Left lung (tissue), 10 donors: Measurements from ENCODE around the gene SLC25A21. TPM values are rescaled to one million over a fixed set of nuclear protein-coding genes. Genes with fewer than 3 reads are reported as not detected.
A peak's percentile ranks its signal among the peaks of the same experiment; 100 is the strongest.

ENCODE experiments used
- ATAC-seq: fragments of 200-7000 bp; cut with Tn5 transposase; one replicate; pipeline ENCODE4 v1.9.1; 2020; ENCODE audit warnings: moderate library complexity
- DNase-seq, 4 donors: peaks; one replicate each; pipeline ENCODE4 v3.0.0-alpha.2; 2013 to 2020
- H3K27ac ChIP-seq, 2 donors: fragments of 200-600 bp; sonication (generic) in 1 of 2; one replicate each; pipeline versions ENCODE4 v1.5.0 to v1.8.0; 2020 to 2021
- H3K27me3 ChIP-seq, 2 donors: fragments of 200-600 bp; sonication (generic) in 1 of 2; one replicate each; pipeline versions ENCODE4 v1.5.0 to v1.8.0; 2020 to 2021
- H3K36me3 ChIP-seq, 2 donors: fragments of 200-600 bp; sonication (generic) in 1 of 2; one replicate each; pipeline versions ENCODE4 v1.5.0 to v1.8.0; 2020 to 2021
- H3K4me1 ChIP-seq, 2 donors: fragments of 200-600 bp; one replicate each; pipeline ENCODE4 v1.8.0; 2021
- H3K4me3 ChIP-seq, 2 donors: fragments of 200-600 bp; sonication (generic) in 1 of 2; one replicate each; pipeline versions ENCODE4 v1.5.0 to v1.8.0; 2020 to 2021; ENCODE audit warnings: mild to moderate bottlenecking in 1 of 2
- H3K9me3 ChIP-seq, 2 donors: fragments of 200-600 bp; sonication (generic) in 1 of 2; one replicate each; pipeline versions ENCODE4 v1.5.0 to v1.8.0; 2020 to 2021
- intact Hi-C, 2 donors: fragments of 100-400 bp; cut with DNase I; formaldehyde crosslinking; loops; one replicate each; pipeline versions ENCODE4 v1.11.2 to v1.14.2; 2022
- polyA plus RNA-seq, 6 donors: library from polyadenylated mRNA; unstranded; fragments of 120-200 nt; gene quantifications; one replicate each; pipeline ENCODE4 v1.2.1, GENCODE V29; 2013; ENCODE audit not compliant: insufficient read length in 6 of 6
- total RNA-seq, 2 donors: library from RNA; stranded (reverse); fragmentation: NEBNext Ultra II Directional; extraction: Animal tissue kit (Norgen Biotek cat#: 25700); gene quantifications; one replicate each; pipeline ENCODE4 v1.2.1, GENCODE V29; 2021
- TF ChIP-seq, protein P1 (sequence below), 2 donors: fragments of 200-600 bp; sonication (generic) in 1 of 2; IDR thresholded peaks; one replicate each; pipeline versions ENCODE4 v1.5.0 to v1.8.0; 2021; ENCODE audit warnings: antibody characterized with exemption in 2 of 2
- donor health status: DM: no; HTN: yes; CAD: no.
- donor health status: DM: no; HTN: no; CAD: no.

The SLC25A21 gene
- total and polyA plus RNA-seq, 8 donors: 0.47 to 3.7 (median 2.7) TPM

GRCh38 chr14:36655571-36655962 lies 516.8 kb downstream of the SLC25A21 start:
- TF ChIP-seq, protein P1, sequence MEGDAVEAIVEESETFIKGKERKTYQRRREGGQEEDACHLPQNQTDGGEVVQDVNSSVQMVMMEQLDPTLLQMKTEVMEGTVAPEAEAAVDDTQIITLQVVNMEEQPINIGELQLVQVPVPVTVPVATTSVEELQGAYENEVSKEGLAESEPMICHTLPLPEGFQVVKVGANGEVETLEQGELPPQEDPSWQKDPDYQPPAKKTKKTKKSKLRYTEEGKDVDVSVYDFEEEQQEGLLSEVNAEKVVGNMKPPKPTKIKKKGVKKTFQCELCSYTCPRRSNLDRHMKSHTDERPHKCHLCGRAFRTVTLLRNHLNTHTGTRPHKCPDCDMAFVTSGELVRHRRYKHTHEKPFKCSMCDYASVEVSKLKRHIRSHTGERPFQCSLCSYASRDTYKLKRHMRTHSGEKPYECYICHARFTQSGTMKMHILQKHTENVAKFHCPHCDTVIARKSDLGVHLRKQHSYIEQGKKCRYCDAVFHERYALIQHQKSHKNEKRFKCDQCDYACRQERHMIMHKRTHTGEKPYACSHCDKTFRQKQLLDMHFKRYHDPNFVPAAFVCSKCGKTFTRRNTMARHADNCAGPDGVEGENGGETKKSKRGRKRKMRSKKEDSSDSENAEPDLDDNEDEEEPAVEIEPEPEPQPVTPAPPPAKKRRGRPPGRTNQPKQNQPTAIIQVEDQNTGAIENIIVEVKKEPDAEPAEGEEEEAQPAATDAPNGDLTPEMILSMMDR (IDR thresholded peaks at IDR 0.05): no peak
- Histone ChIP-seq H3K36me3 (no peaks in the 10 kb centered on the region), H3K27me3 (peaks cover 94 to 100% of the 10 kb centered on the region in 2 donors), H3K27ac (no peak overlapping the region), H3K9me3 (no peaks in the 10 kb centered on the region), H3K4me1 (peaks cover 6 to 24% of the 10 kb centered on the region in 2 donors), H3K4me3 (no peak overlapping the region)
- ATAC-seq (no peak), DNase-seq (no peak)
- intact Hi-C loops: no loop called here

DNA sequence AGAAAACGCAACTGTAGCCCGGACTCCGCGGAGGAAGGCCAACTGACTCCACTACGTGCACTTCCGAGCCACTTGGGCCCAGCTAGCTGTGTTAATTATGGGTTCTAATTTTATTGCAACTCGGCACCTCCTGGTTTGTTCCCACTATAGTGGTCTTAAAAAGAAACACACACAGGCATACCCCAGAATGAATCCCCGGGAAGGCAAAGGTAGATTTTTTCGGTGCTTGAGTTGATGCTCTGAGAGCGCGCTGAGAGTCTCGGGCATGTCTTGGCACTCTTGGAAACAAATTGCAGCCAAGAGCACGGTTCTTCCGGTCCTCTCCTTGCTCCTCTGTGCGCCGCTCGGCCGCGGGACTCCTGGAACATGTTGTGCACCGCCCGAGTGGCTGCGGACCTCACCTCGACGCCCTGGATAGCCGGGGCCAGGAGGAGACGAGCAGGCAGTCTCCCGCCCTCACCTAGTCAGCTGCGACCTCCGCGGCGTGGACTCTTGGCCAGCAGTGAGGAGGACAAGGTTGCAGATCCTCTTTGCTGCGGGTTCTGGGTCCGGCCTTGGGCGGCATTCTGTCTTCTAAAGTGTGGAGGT lies 517.5 kb downstream of the SLC25A21 start:
- H3K9me3 ChIP-seq: no peaks in the 10 kb centered on the region
- no peak overlapping the region for H3K27ac ChIP-seq
- ATAC-seq: no peak
- DNase-seq: peak in 1 of 4 donors; percentile 71
- no peaks in the 10 kb centered on the region for H3K36me3 ChIP-seq
- H3K4me1 ChIP-seq: peaks cover 6 to 24% of the 10 kb centered on the region in 2 donors
- no peak overlapping the region for H3K4me3 ChIP-seq
- H3K27me3 ChIP-seq: peaks cover 94 to 100% of the 10 kb centered on the region in 2 donors
- intact Hi-C loops: no loop called here
- TF ChIP-seq, protein P1 (IDR thresholded peaks at IDR 0.05): no peak

- peaks cover 94 to 100% of the 10 kb centered on the region in 2 donors for H3K27me3 ChIP-seq
- no peaks in the 10 kb centered on the region for H3K36me3 ChIP-seq
- H3K9me3 ChIP-seq: no peaks in the 10 kb centered on the region
- no peak overlapping the region for H3K4me3 ChIP-seq
- peaks cover 6 to 24% of the 10 kb centered on the region in 2 donors for H3K4me1 ChIP-seq
- no peak for ATAC-seq
- no peak for DNase-seq
- TF ChIP-seq, protein P1 (IDR thresholded peaks at IDR 0.05): no peak
- intact Hi-C loops: no loop called here
- no peak overlapping the region for H3K27ac ChIP-seq
These were observed 518.2 kb downstream of the SLC25A21 start for GRCh38 chr14:36653962-36654793.

GRCh38 chr14:36653413-36653812 lies 519.0 kb downstream of the SLC25A21 start:
- TF ChIP-seq, protein P1 (IDR thresholded peaks at IDR 0.05): no peak
- H3K27me3 ChIP-seq: peaks cover 94 to 100% of the 10 kb centered on the region in 2 donors
- DNase-seq (no peak), ATAC-seq (no peak)
- H3K9me3 ChIP-seq: no peaks in the 10 kb centered on the region
- H3K27ac ChIP-seq: no peak overlapping the region
- intact Hi-C loops: no loop called here
- H3K4me3 ChIP-seq: no peak overlapping the region
- H3K36me3 ChIP-seq: no peaks in the 10 kb centered on the region
- peaks cover 6 to 24% of the 10 kb centered on the region in 2 donors for H3K4me1 ChIP-seq

GRCh38 chr14:36652542-36653201 lies 519.7 kb downstream of the SLC25A21 start:
- DNase-seq: no peak
- no peak for ATAC-seq
- Histone ChIP-seq H3K4me3 (no peak overlapping the region), H3K4me1 (peaks cover 6 to 23% of the 10 kb centered on the region in 2 donors), H3K27me3 (peaks cover 94 to 100% of the 10 kb centered on the region in 2 donors), H3K9me3 (no peaks in the 10 kb centered on the region), H3K36me3 (no peaks in the 10 kb centered on the region), H3K27ac (no peak overlapping the region)
- TF ChIP-seq, protein P1 (IDR thresholded peaks at IDR 0.05): no peak
- intact Hi-C loops: no loop called here
